Right lobe of liver (tissue), 4 donors: Measurements from ENCODE around the gene SLC13A3.

Experiments used
- CTCF ChIP-seq, 4 donors: fragments of 200-600 bp in 3 of 4; fragments of 450-650 bp in 1 of 4; IDR thresholded peaks; one replicate each; pipeline versions ENCODE4 v1.5.1 to v1.8.0; 2016 to 2022; ENCODE audit warnings: antibody characterized with exemption in 4 of 4, mild to moderate bottlenecking in 2 of 4
- POLR2A ChIP-seq: fragments of 450-650 bp; IDR thresholded peaks from one replicate; pipeline ENCODE4 v1.6.1; 2017; ENCODE audit warnings: antibody characterized with exemption, mild to moderate bottlenecking
- donor health status: DM: no; HTN: no; CAD: no.
- donor health status: DM: no; HTN: no; CAD: no.
- donor health status: DM: no; HTN: yes; CAD: no.

GRCh38 chr20:46572790-46573189 is 78.5 kb downstream of the SLC13A3 start:
- TF ChIP-seq CTCF (IDR thresholded peaks at IDR 0.05) (no peak), POLR2A (no peak)
